ENCODE data around the gene RCOR2.

GRCh38 chr11:63923319-63923718, 6.4 kb upstream of the RCOR2 start:
- no peak for TF ChIP-seq CTCF (conservative IDR thresholded peaks at IDR 0.05)
- no peak for TF ChIP-seq EZH2 (IDR thresholded peaks at IDR 0.05; ENCODE audit: low read depth)
